SK-N-SH (cell line): Measurements from ENCODE around the gene TCEAL9. TPM values are rescaled to one million over a fixed set of nuclear protein-coding genes. Genes with fewer than 3 reads are reported as not detected.

Experiments
- CTCF ChIA-PET: fragments of 300-600, 350-600 bp; formaldehyde crosslinking; extraction: SDS; loops from one replicate; lab custom pipeline; 2021; lab: Yijun Ruan, JAX
- POLR2A ChIA-PET: fragments of 350-600 bp; sonication (Branson Sonifier 250); formaldehyde crosslinking; extraction: SDS; loops from one replicate; lab custom pipeline; 2020; ENCODE audit warnings: antibody characterized with exemption, inconsistent platforms; lab: Yijun Ruan, JAX
- DNase-seq: peaks from one replicate; pipeline ENCODE4 v3.0.0; 2012
- H2AFZ ChIP-seq: fragments of 200-600 bp; sonication (generic); 2 replicates; pipeline ENCODE4 v1.8.1; 2016; ENCODE audit warnings: antibody characterized with exemption, mild to moderate bottlenecking, low read depth
- H3F3A ChIP-seq: fragments of 200-600 bp; sonication (generic); replicated peaks from 2 replicates; pipeline ENCODE3; 2016; ENCODE audit warnings: antibody characterized with exemption, mild to moderate bottlenecking; ENCODE audit not compliant: insufficient read depth
- H3K27ac ChIP-seq, 2 experiments: fragments of 200-500 bp in 1 of 2; fragments of 200-600 bp in 1 of 2; sonication (Bioruptor generic) in 1 of 2; sonication (generic), shearing (Covaris generic) in 1 of 2; 2 replicates each; pipeline versions ENCODE4 v1.5.1 to v1.6.1; 2014 to 2016; ENCODE audit warnings: low read depth in 2 of 2, inconsistent platforms in 1 of 2, low read length in 1 of 2, mild to moderate bottlenecking in 1 of 2, mixed read lengths in 1 of 2
- H3K27me3 ChIP-seq: fragments of 200-600 bp; sonication (generic), shearing (Covaris generic); 2 replicates; pipeline ENCODE4 v1.6.1; 2016; ENCODE audit warnings: mixed run types; ENCODE audit not compliant: insufficient read depth
- H3K36me3 ChIP-seq, 2 experiments: fragments of 200-500 bp in 1 of 2; fragments of 200-600 bp in 1 of 2; sonication (Bioruptor generic) in 1 of 2; sonication (generic) in 1 of 2; replicated peaks in 1 of 2; 2 replicates each; pipeline versions ENCODE3 to v1.5.1; 2014 to 2016; ENCODE audit warnings: low read length in 1 of 2, mild to moderate bottlenecking in 1 of 2; ENCODE audit not compliant: insufficient read depth in 2 of 2, control insufficient read depth in 1 of 2
- H3K4me1 ChIP-seq, 2 experiments: fragments of 200-500 bp in 1 of 2; fragments of 200-600 bp in 1 of 2; sonication (Bioruptor generic) in 1 of 2; sonication (generic), shearing (Covaris generic) in 1 of 2; 2 replicates each; pipeline versions ENCODE4 v1.5.1 to v1.6.1; 2014 to 2016; ENCODE audit warnings: low read depth in 1 of 2, low read length in 1 of 2, mixed run types in 1 of 2; ENCODE audit not compliant: insufficient read depth in 2 of 2, control insufficient read depth in 1 of 2
- H3K4me2 ChIP-seq: fragments of 200-600 bp; sonication (generic), shearing (Covaris generic); 2 replicates; pipeline ENCODE4 v1.6.1; 2017; ENCODE audit warnings: mixed run types
- H3K4me3 ChIP-seq, 2 experiments: fragments of 200-500 bp in 1 of 2; fragments of 200-600 bp in 1 of 2; sonication (Bioruptor generic) in 1 of 2; sonication (generic), shearing (Covaris generic) in 1 of 2; 2 replicates each; pipeline versions ENCODE4 v1.5.1 to v1.8.1; 2014 to 2016; ENCODE audit warnings: low read depth in 2 of 2, inconsistent platforms in 1 of 2, low read length in 1 of 2, mild to moderate bottlenecking in 1 of 2, mixed read lengths in 1 of 2, moderate library complexity in 1 of 2
- H3K79me2 ChIP-seq: fragments of 200-600 bp; sonication (generic); 2 replicates; pipeline ENCODE4 v1.8.1; 2017; ENCODE audit warnings: mild to moderate bottlenecking; ENCODE audit not compliant: insufficient read depth
- H3K9ac ChIP-seq: fragments of 200-600 bp; sonication (generic); 2 replicates; pipeline ENCODE4 v1.6.1; 2017; ENCODE audit warnings: mixed run types
- H3K9me2 ChIP-seq: fragments of 200-600 bp; sonication (generic); 2 replicates; pipeline ENCODE4 v1.6.1; 2017; ENCODE audit warnings: mixed run types
- H3K9me3 ChIP-seq: fragments of 200-600 bp; sonication (generic); 2 replicates; pipeline ENCODE4 v1.6.1; 2017; ENCODE audit warnings: mixed run types, mild to moderate bottlenecking, moderate library complexity
- H4K20me1 ChIP-seq: fragments of 200-600 bp; sonication (generic); 2 replicates; pipeline ENCODE4 v1.6.1; 2017; ENCODE audit warnings: mild to moderate bottlenecking, mixed run types; ENCODE audit not compliant: insufficient read depth
- CHD2 ChIP-seq: fragments of 150-350 bp; IDR thresholded peaks from 2 replicates; pipeline ENCODE4 v1.6.1; 2018; ENCODE audit warnings: low read length; ENCODE audit not compliant: partially characterized antibody
- EP300 ChIP-seq, 2 experiments: IDR thresholded peaks; 2 replicates each; pipeline versions ENCODE4 v1.4.0 to v1.6.1; 2012; ENCODE audit warnings: borderline replicate concordance in 1 of 2, low read depth in 1 of 2, low read length in 1 of 2
- EZH2phosphoT487 ChIP-seq: fragments of 200-600 bp; sonication (generic); IDR thresholded peaks from 2 replicates; pipeline ENCODE4 v1.6.1; 2017; ENCODE audit warnings: low read depth, mixed run types, mild to moderate bottlenecking, antibody characterized with exemption, moderate library complexity, borderline replicate concordance
- FOSL2 ChIP-seq: IDR thresholded peaks from 2 replicates; pipeline ENCODE4 v1.4.0; 2012; ENCODE audit warnings: low read depth, mild to moderate bottlenecking, moderate library complexity, borderline replicate concordance
- GABPA ChIP-seq: IDR thresholded peaks from 2 replicates; pipeline ENCODE4 v1.4.0; 2012; ENCODE audit warnings: low read depth, mild to moderate bottlenecking
- IRF3 ChIP-seq: fragments of 150-350 bp; IDR thresholded peaks from 2 replicates; pipeline ENCODE4 v1.6.1; 2016; ENCODE audit warnings: mild to moderate bottlenecking, low read depth, low read length
- JUND ChIP-seq: IDR thresholded peaks from 2 replicates; pipeline ENCODE4 v1.4.0; 2012
- MAX ChIP-seq: IDR thresholded peaks from 2 replicates; pipeline ENCODE4 v1.4.0; 2012; ENCODE audit warnings: low read depth
- MEF2A ChIP-seq: IDR thresholded peaks from 2 replicates; pipeline ENCODE4 v1.4.0; 2012; ENCODE audit warnings: low read depth, borderline replicate concordance
- POLR2AphosphoS5 ChIP-seq: IDR thresholded peaks from 2 replicates; pipeline ENCODE4 v1.6.1; 2012; ENCODE audit warnings: low read depth, low read length
- RAD21 ChIP-seq: IDR thresholded peaks from 2 replicates; pipeline ENCODE4 v1.6.1; 2012; ENCODE audit warnings: mild to moderate bottlenecking, low read length
- REST ChIP-seq: IDR thresholded peaks from 2 replicates; pipeline ENCODE4 v1.6.1; 2012; ENCODE audit warnings: mild to moderate bottlenecking, low read depth, low read length, moderate library complexity
- RFX5 ChIP-seq: IDR thresholded peaks from 2 replicates; pipeline ENCODE4 v1.6.1; 2012; ENCODE audit warnings: mild to moderate bottlenecking, improper control_type of control experiment, low read length
- SMC3 ChIP-seq: IDR thresholded peaks from 2 replicates; pipeline ENCODE4 v1.6.1; 2012; ENCODE audit warnings: low read depth, low read length, improper control_type of control experiment
- TAF1 ChIP-seq: IDR thresholded peaks from 2 replicates; pipeline ENCODE4 v1.6.1; 2012; ENCODE audit warnings: low read depth, mild to moderate bottlenecking, low read length, moderate library complexity, borderline replicate concordance
- TCF12 ChIP-seq: IDR thresholded peaks from 2 replicates; pipeline ENCODE4 v1.4.0; 2012
- TEAD4 ChIP-seq: IDR thresholded peaks from 2 replicates; pipeline ENCODE4 v1.4.0; 2012; ENCODE audit warnings: mild to moderate bottlenecking, borderline replicate concordance; ENCODE audit not compliant: insufficient read depth
- USF1 ChIP-seq: IDR thresholded peaks from 2 replicates; pipeline ENCODE4 v1.4.0; 2012; ENCODE audit warnings: low read depth, borderline replicate concordance
- YY1 ChIP-seq: IDR thresholded peaks from 2 replicates; pipeline ENCODE4 v1.4.0; 2012; ENCODE audit warnings: low read depth, mild to moderate bottlenecking
- WGBS: methylation state at CpG from one replicate; pipeline ENCODE4 v1.1.6; 2017; ENCODE audit warnings: low lambda C conversion rate; 5-methylcytosine and 5-hydroxymethylcytosine counted together
- polyA plus RNA-seq, 3 experiments: library from polyadenylated mRNA; depleted of rRNA; stranded (reverse); fragments of >200 nt; gene quantifications; 2 replicates each; pipeline ENCODE4 v1.2.3, GENCODE V29; 2012
- TF ChIP-seq, protein P1 (sequence below): fragments of 150-350 bp; IDR thresholded peaks from 2 replicates; pipeline ENCODE4 v1.6.1; 2017; ENCODE audit warnings: antibody characterized with exemption, low read length, low read depth, borderline replicate concordance

TCEAL9 gene
- polyA plus RNA-seq, 1 of the 3 experiments (the other 2 are of a cell fraction) = 27.7 TPM

DNA sequence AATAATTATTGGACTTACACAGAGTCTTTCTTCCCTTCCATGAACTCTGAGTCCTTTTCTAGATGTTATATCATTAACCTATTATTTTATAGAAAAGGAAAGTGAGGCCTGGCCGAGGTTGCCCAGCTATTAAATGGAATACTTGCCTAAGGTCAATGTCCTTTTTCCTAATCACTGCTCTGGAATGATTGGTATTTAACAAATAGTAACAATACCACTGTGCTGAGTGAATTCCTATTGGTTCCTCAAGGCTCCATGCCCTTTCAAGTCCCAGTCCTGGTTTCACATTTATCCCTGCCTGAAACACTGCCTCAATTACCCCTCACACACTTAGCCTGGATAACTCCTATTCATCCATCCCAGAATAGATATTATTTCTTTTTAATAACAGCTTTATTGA is 6.2 kb downstream of the TCEAL9 start:
- CTCF ChIA-PET = no interaction called here
- no peak overlapping the region for H3K4me3 ChIP-seq

GRCh38 chrX:103363046-103363445 is 6.7 kb downstream of the TCEAL9 start:
- no peaks in the 10 kb centered on the region for H3K27me3 ChIP-seq
- H3K9me3 ChIP-seq = no peaks in the 10 kb centered on the region
- H3K4me2 ChIP-seq = no peak overlapping the region
- ChIA-PET POLR2A (no interaction called here), CTCF (no interaction called here)
- H3K9ac ChIP-seq = no peak overlapping the region
- H3K9me2 ChIP-seq = no peaks in the 10 kb centered on the region
- no peak overlapping the region for H2AFZ ChIP-seq
- no peak for DNase-seq
- no peak for TF ChIP-seq IRF3
- TF ChIP-seq YY1 = no peak
- TF ChIP-seq USF1 = no peak
- no peak for TF ChIP-seq EP300 (IDR thresholded peaks at IDR 0.05; ENCODE audit: borderline replicate concordance in 1 of 2, low read depth in 1 of 2, low read length in 1 of 2)
- TF ChIP-seq TAF1 = no peak
- no peak for TF ChIP-seq CHD2
- no peak for TF ChIP-seq MAX
- TF ChIP-seq TEAD4 = no peak
- TF ChIP-seq, protein P1, sequence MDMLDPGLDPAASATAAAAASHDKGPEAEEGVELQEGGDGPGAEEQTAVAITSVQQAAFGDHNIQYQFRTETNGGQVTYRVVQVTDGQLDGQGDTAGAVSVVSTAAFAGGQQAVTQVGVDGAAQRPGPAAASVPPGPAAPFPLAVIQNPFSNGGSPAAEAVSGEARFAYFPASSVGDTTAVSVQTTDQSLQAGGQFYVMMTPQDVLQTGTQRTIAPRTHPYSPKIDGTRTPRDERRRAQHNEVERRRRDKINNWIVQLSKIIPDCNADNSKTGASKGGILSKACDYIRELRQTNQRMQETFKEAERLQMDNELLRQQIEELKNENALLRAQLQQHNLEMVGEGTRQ = no peak
- TF ChIP-seq MEF2A = no peak
- no peak for TF ChIP-seq POLR2AphosphoS5
- TF ChIP-seq EZH2phosphoT487 = no peak
- TF ChIP-seq GABPA = no peak
- no peak for TF ChIP-seq TCF12
- no peak for TF ChIP-seq REST
- no peak for TF ChIP-seq RFX5
- TF ChIP-seq RAD21 = no peak
- TF ChIP-seq JUND = no peak
- TF ChIP-seq FOSL2 = no peak
- TF ChIP-seq SMC3 = no peak
- H3K4me1 ChIP-seq = peaks cover 0 to 3% of the 10 kb centered on the region in 2 experiments; a peak in 2 of 4 replicates
- H3K4me3 ChIP-seq = no peak overlapping the region
- H3K27ac ChIP-seq = no peak overlapping the region
- 51% methylated on average over 2 of the region's 2 CpGs for WGBS
- no peaks in the 10 kb centered on the region for H4K20me1 ChIP-seq
- H3K36me3 ChIP-seq = peaks cover 4% of the 10 kb centered on the region in 2 experiments
- peaks cover 4% of the 10 kb centered on the region for H3K79me2 ChIP-seq
- H3F3A ChIP-seq = no peaks in the 10 kb centered on the region

More for the DNA sequence above, 6.2 kb downstream of the TCEAL9 start:
- Histone ChIP-seq H3K9ac (no peak overlapping the region), H2AFZ (no peak overlapping the region), H3K9me3 (no peaks in the 10 kb centered on the region), H3K4me1 (peaks cover 0 to 3% of the 10 kb centered on the region in 2 experiments; a peak in 2 of 4 replicates), H3K36me3 (peaks cover 7 to 9% of the 10 kb centered on the region in 2 experiments), H3K27me3 (no peaks in the 10 kb centered on the region), H3K4me2 (no peak overlapping the region), H4K20me1 (no peaks in the 10 kb centered on the region), H3F3A (no peaks in the 10 kb centered on the region), H3K27ac (no peak overlapping the region), H3K79me2 (peaks cover 10% of the 10 kb centered on the region), H3K9me2 (no peaks in the 10 kb centered on the region)
- POLR2A ChIA-PET = no interaction called here
- DNase-seq = no peak
- WGBS = 14% methylated on average over 1 of the region's 1 CpG
- TF ChIP-seq TEAD4 = 0 out of 2 replicates have a peak, but pooled peaks have one; percentile 16
- no peak for TF ChIP-seq JUND
